Hepatocyte (in vitro differentiated cells): ENCODE measurements around the gene KCNJ12.
"Not testable (repeated sequence)": the region's sequence is repeated elsewhere in the genome, so short reads cannot be mapped to it uniquely, and the experiment has no call there.

Source experiments
- CTCF ChIP-seq: fragments of 200-600 bp; sonication (generic); IDR thresholded peaks from 2 replicates; pipeline ENCODE4 v1.5.1; 2016; ENCODE audit warnings: antibody characterized with exemption, mild to moderate bottlenecking; ENCODE audit not compliant: poor library complexity
- EZH2 ChIP-seq: fragments of 200-600 bp; sonication (generic); IDR thresholded peaks from 2 replicates; pipeline ENCODE4 v1.6.1; 2016; ENCODE audit warnings: antibody characterized with exemption, mild to moderate bottlenecking, borderline replicate concordance
- EZH2phosphoT487 ChIP-seq: fragments of 200-600 bp; sonication (generic); IDR thresholded peaks from one replicate; pipeline ENCODE4 v1.6.1; 2018; ENCODE audit warnings: antibody characterized with exemption, mild to moderate bottlenecking, low read depth, moderate library complexity; ENCODE audit not compliant: unreplicated experiment, severe bottlenecking

- not testable (repeated sequence) for TF ChIP-seq CTCF, EZH2, EZH2phosphoT487
Observed at GRCh38 chr17:21408766-21409300, 32.7 kb downstream of the KCNJ12 start.
